ENCODE results near the gene CELA2B. TPM values are rescaled to one million over a fixed set of nuclear protein-coding genes. Genes with fewer than 3 reads are reported as not detected.
"Not testable (repeated sequence)": the region's sequence is repeated elsewhere in the genome, so short reads cannot be mapped to it uniquely, and the experiment has no call there.

The CELA2B gene
- total RNA-seq, result not detected
- total RNA-seq (2013), result not detected

DNA sequence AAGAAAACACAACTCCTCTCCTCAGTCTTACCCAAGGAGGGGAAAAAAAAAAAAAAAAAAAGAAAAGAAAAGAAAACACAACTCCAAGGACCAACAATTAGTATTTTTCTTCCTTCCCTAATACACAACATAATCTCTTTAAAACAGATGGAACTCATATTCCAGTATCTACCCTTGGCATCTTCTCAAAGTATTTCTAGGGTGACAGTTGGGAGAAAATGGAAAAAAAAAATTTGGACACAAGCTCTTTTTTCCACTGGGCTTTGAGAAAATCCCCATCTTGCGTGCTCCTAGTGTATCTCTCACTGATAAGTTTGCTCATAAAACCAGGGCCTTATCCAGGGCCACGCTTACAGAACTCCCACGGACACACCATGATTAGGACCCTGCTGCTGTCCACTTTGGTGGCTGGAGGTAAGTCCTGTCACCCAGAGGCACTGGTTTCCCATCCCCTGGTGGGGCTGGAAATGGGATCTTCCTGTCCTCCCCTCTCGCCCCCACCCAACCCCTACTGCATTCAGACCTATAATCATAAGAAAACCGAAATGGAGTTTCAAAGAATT, at the start of gene CELA2B:
Gene CELA2B (plus strand): TSS at position 353 of the 563 bp plus-strand sequence. CDS start 22 bp downstream, at position 375.
- DNase-seq (no peak), ATAC-seq (no peak)
- no peaks in the 10 kb centered on the region for H3K4me1 Mint-ChIP-seq
- Histone ChIP-seq H3K9me3 (ENCODE audit: control insufficient read depth, insufficient read depth, low read length) (no peaks in the 10 kb centered on the region), H3K36me3 (ENCODE audit: control insufficient read depth, insufficient read depth, low read length) (no peaks in the 10 kb centered on the region), H3K4me3 (ENCODE audit: low read length) (no peak within 1 kb of the TSS), H3K27me3 (ENCODE audit: control insufficient read depth, insufficient read depth, low read length) (no peaks in the 10 kb centered on the region), H3K27ac (ENCODE audit: low read length) (no peak within 1 kb of the TSS), H3K4me1 (ENCODE audit: control insufficient read depth, insufficient read depth, low read length) (no peaks in the 10 kb centered on the region)
- H3K36me3 Mint-ChIP-seq, result no peaks in the 10 kb centered on the region
- WGBS (ENCODE audit: insufficient coverage), result 93% methylated on average over 4 of the region's 5 CpGs
- H3K27ac Mint-ChIP-seq, result no peak within 1 kb of the TSS
- no peaks in the 10 kb centered on the region for H3K9me3 Mint-ChIP-seq
- no peak within 1 kb of the TSS for H3K4me3 Mint-ChIP-seq
- TF ChIP-seq, protein P1, sequence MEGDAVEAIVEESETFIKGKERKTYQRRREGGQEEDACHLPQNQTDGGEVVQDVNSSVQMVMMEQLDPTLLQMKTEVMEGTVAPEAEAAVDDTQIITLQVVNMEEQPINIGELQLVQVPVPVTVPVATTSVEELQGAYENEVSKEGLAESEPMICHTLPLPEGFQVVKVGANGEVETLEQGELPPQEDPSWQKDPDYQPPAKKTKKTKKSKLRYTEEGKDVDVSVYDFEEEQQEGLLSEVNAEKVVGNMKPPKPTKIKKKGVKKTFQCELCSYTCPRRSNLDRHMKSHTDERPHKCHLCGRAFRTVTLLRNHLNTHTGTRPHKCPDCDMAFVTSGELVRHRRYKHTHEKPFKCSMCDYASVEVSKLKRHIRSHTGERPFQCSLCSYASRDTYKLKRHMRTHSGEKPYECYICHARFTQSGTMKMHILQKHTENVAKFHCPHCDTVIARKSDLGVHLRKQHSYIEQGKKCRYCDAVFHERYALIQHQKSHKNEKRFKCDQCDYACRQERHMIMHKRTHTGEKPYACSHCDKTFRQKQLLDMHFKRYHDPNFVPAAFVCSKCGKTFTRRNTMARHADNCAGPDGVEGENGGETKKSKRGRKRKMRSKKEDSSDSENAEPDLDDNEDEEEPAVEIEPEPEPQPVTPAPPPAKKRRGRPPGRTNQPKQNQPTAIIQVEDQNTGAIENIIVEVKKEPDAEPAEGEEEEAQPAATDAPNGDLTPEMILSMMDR (IDR thresholded peaks at IDR 0.05), result no peak
- intact Hi-C loops (cut with micrococcal nuclease), result no loop called here
- H3K27me3 Mint-ChIP-seq (ENCODE audit: low read depth in 2 of 2), result no peaks in the 10 kb centered on the region

DNA sequence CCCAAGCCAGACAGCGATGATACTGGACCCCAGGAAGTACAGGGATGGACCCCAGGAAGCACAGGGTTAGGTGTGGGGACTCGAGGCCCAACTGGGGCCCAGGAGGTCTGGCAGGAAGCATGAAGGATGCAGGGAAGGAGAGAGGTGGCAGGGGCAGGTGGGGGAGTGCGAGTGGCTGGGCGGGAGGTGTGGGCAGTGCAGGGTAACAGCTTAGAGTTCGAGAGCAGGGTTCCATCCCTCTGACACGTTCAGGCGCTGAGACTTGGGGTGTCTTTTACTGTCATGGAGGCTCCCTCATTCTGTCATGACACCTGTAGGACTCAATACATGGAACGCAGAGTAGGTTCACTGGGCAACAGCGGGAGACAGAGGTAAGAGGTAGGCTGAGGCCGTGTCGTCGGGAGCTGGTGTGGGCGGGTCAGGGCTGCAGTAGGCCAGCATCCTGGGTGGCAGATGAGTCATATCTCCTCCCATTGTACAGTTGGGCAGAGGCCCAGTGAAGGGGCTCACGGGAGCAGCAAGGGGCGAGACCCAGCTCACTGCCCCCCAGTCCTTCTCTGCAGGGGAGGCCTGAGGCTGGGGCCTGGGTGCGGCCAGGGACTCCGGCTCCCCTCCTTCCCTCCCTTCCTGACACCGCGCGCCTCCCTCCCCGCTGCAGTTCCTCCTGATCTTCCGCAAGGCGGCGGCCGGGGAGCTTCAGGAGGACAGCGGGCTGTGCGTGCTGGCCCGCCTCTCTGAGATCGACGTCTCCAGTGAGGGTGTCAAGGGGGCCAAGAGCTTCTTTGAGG, 49.2 kb upstream of the CELA2B start:
- H3K36me3 Mint-ChIP-seq, result peaks cover 8% of the 10 kb centered on the region

DNA sequence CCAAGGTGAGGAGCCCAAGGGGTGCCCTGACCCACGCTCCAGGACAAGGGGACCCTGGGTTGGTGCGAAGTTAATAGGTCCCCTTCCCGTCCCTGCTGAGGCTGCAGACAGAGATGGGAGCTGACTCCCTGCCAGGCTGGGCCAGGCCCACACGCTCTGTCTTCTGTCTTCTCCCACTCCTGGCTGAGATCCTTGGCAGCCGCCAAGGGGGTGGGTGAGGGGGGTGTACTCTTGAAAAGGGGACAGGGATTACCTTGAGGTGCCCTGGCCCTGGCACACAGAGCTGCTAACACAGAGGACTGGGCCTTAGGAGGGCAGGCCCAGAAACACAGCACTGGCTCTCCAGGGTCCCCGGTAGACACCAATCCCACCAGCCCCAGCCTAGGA, 48.6 kb upstream of the CELA2B start:
- ATAC-seq (no peak), DNase-seq (no peak)
- Mint-ChIP-seq H3K4me1 (peaks cover 51 to 83% of the 10 kb centered on the region in 2 donors), H3K27me3 (ENCODE audit: low read depth in 2 of 2) (no peaks in the 10 kb centered on the region), H3K9me3 (no peaks in the 10 kb centered on the region), H3K36me3 (peaks cover 8% of the 10 kb centered on the region), H3K4me3 (peak overlapping the region; percentile 68), H3K27ac (peak overlapping the region; percentile 93 to 100)
- Histone ChIP-seq H3K27ac (ENCODE audit: low read length) (peak overlapping the region; percentile 4), H3K36me3 (ENCODE audit: control insufficient read depth, insufficient read depth, low read length) (peaks cover 78% of the 10 kb centered on the region), H3K9me3 (ENCODE audit: control insufficient read depth, insufficient read depth, low read length) (no peaks in the 10 kb centered on the region), H3K4me1 (ENCODE audit: control insufficient read depth, insufficient read depth, low read length) (peaks cover 74% of the 10 kb centered on the region), H3K4me3 (ENCODE audit: low read length) (no peak overlapping the region), H3K27me3 (ENCODE audit: control insufficient read depth, insufficient read depth, low read length) (no peaks in the 10 kb centered on the region)
- intact Hi-C loops (cut with micrococcal nuclease), result no loop called here
- 93% methylated on average over 6 of the region's 6 CpGs for WGBS (ENCODE audit: insufficient coverage)
- TF ChIP-seq, protein P1 (IDR thresholded peaks at IDR 0.05), result no peak

More for the DNA sequence above, 49.2 kb upstream of the CELA2B start:
- peak overlapping the region; percentile 32 for H3K27ac ChIP-seq (ENCODE audit: low read length)
- ATAC-seq (peak in 1 of 3 donors; percentile 6), DNase-seq (peak in 1 of 2 donors; percentile 12)
- intact Hi-C loops (cut with micrococcal nuclease), result no loop called here
- Mint-ChIP-seq H3K4me3 (peak overlapping the region; percentile 78), H3K27ac (peak overlapping the region; percentile 93 to 100), H3K4me1 (peaks cover 54 to 86% of the 10 kb centered on the region in 2 donors), H3K27me3 (ENCODE audit: low read depth in 2 of 2) (no peaks in the 10 kb centered on the region), H3K9me3 (no peaks in the 10 kb centered on the region)
- no peaks in the 10 kb centered on the region for H3K27me3 ChIP-seq (ENCODE audit: control insufficient read depth, insufficient read depth, low read length)
- H3K9me3 ChIP-seq (ENCODE audit: control insufficient read depth, insufficient read depth, low read length), result no peaks in the 10 kb centered on the region
- TF ChIP-seq, protein P1 (IDR thresholded peaks at IDR 0.05), result no peak
- WGBS (ENCODE audit: insufficient coverage), result 85% methylated on average over 30 of the region's 30 CpGs
- peaks cover 79% of the 10 kb centered on the region for H3K4me1 ChIP-seq (ENCODE audit: control insufficient read depth, insufficient read depth, low read length)
- peaks cover 75% of the 10 kb centered on the region for H3K36me3 ChIP-seq (ENCODE audit: control insufficient read depth, insufficient read depth, low read length)
- H3K4me3 ChIP-seq (ENCODE audit: low read length), result no peak overlapping the region

DNA sequence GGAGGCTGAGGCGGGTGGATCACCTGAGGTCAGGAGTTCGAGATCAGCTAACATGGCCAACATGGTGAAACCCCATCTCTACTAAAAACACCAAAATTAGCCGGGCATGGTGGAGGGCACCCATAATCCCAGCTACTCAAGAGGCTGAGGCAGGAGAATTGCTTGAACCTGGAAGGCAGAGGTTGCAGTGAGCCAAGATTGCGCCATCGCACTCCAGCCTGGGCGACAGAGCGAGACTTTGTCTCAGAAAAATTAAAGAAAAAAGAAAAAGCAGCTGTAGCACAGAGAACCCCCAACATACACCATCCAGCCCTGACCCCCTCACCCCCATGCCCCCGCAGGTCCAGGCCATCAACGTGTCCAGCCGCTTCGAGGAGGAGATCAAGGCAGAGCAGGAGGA, 47.7 kb upstream of the CELA2B start:
- DNase-seq; H3K9me3 ChIP-seq (ENCODE audit: control insufficient read depth, insufficient read depth, low read length); intact Hi-C loops (cut with micrococcal nuclease); H3K4me3 ChIP-seq (ENCODE audit: low read length); H3K27ac ChIP-seq (ENCODE audit: low read length); H3K27me3 ChIP-seq (ENCODE audit: control insufficient read depth, insufficient read depth, low read length); H3K27me3 Mint-ChIP-seq (ENCODE audit: low read depth in 2 of 2); H3K36me3 Mint-ChIP-seq; ATAC-seq; H3K9me3 Mint-ChIP-seq: not testable (repeated sequence)
- H3K4me1 Mint-ChIP-seq, result peaks cover 49 to 80% of the 10 kb centered on the region in 2 donors
- H3K27ac Mint-ChIP-seq, result peak overlapping the region; percentile 93 to 100
- Histone ChIP-seq H3K4me1 (ENCODE audit: control insufficient read depth, insufficient read depth, low read length) (peaks cover 65% of the 10 kb centered on the region), H3K36me3 (ENCODE audit: control insufficient read depth, insufficient read depth, low read length) (peaks cover 75% of the 10 kb centered on the region)
- 92% methylated on average over 10 of the region's 11 CpGs for WGBS (ENCODE audit: insufficient coverage)
- H3K4me3 Mint-ChIP-seq, result peak overlapping the region; percentile 68

Measured in natural killer cell (primary cell).